Omental fat pad (tissue), 4 donors: ENCODE results near the gene HELZ2. TPM values are rescaled to one million over a fixed set of nuclear protein-coding genes. Genes with fewer than 3 reads are reported as not detected.

Experiments used
- ATAC-seq: fragments of 150-250 bp; one replicate; pipeline ENCODE4 v1.9.1; 2016; ENCODE audit warnings: mild to moderate bottlenecking, moderate library complexity; ENCODE audit not compliant: low FRiP score
- DNase-seq: peaks from one replicate; pipeline ENCODE4 v3.0.0-alpha.2; 2019; ENCODE audit warnings: low spot score
- total RNA-seq, 4 donors: library from RNA; depleted of rRNA; stranded (reverse); fragments of >200 nt; gene quantifications; one replicate each; pipeline ENCODE4 v1.1.0, GENCODE V29; 2016
- TF ChIP-seq, protein P1 (sequence below), 3 donors: fragments of 450-650 bp; IDR thresholded peaks; one replicate each; pipeline ENCODE4 v1.5.1; 2016 to 2017; ENCODE audit warnings: antibody characterized with exemption in 3 of 3, mild to moderate bottlenecking in 3 of 3, moderate library complexity in 2 of 3

Gene HELZ2
- total RNA-seq, 4 donors from 2014 or later, result 12.1 to 58.1 (median 31.8) TPM

GRCh38 chr20:63533871-63534393 lies 40.1 kb downstream of the HELZ2 start:
- ATAC-seq, result no peak
- no peak for DNase-seq
- TF ChIP-seq, protein P1, sequence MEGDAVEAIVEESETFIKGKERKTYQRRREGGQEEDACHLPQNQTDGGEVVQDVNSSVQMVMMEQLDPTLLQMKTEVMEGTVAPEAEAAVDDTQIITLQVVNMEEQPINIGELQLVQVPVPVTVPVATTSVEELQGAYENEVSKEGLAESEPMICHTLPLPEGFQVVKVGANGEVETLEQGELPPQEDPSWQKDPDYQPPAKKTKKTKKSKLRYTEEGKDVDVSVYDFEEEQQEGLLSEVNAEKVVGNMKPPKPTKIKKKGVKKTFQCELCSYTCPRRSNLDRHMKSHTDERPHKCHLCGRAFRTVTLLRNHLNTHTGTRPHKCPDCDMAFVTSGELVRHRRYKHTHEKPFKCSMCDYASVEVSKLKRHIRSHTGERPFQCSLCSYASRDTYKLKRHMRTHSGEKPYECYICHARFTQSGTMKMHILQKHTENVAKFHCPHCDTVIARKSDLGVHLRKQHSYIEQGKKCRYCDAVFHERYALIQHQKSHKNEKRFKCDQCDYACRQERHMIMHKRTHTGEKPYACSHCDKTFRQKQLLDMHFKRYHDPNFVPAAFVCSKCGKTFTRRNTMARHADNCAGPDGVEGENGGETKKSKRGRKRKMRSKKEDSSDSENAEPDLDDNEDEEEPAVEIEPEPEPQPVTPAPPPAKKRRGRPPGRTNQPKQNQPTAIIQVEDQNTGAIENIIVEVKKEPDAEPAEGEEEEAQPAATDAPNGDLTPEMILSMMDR (IDR thresholded peaks at IDR 0.05), result no peak

DNA sequence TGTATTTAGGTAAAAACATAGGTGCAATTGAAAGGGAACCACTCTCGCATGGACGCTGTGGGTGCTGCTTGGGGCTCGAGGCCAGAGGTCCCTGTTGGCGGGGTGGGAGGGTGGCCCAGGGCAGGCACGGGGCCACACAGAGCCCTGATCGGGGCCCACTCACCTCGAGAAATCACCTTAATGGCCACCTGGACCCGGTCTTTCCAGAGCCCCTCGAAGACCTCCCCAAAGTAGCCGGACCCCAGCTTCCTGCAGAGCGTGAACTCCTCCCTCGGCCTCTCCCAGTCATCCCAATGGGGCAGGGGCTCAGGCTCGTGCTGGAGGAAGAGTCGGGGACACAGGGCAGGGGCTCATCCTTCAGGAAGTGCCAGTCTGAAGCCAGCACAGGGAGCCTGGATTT lies 40.7 kb downstream of the HELZ2 start:
- ATAC-seq, result no peak
- TF ChIP-seq, protein P1 (IDR thresholded peaks at IDR 0.05), result no peak
- no peak for DNase-seq

DNA sequence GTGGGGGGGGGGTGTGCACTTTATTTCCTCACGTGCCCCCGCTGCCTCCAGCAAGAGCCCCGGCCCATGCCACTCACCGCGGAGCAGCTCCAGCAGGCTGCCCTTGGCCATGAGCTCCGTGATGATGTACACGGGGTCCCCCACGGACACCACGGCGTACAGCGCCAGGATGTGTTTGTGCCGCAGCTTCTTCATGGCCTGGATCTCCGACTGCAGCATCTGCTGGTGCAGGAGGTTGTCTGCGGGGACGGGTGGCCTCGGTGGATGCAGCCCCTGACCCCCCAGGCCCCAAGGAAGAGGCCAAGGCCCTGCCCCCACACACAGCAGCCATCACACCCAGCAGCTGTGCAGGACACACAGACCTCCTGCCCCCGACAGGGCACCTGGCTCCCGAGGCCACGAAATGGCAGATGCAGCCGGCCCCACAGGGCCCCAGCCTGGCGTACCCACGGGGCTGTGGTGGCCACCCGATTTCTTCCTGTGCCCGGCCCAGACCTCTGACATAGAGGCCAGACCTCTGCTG lies 41.5 kb downstream of the HELZ2 start:
- DNase-seq (no peak), ATAC-seq (no peak)
- TF ChIP-seq, protein P1 (IDR thresholded peaks at IDR 0.05), result no peak

GRCh38 chr20:63531686-63532448 lies 42.2 kb downstream of the HELZ2 start:
- TF ChIP-seq, protein P1 (IDR thresholded peaks at IDR 0.05), result no peak
- no peak for ATAC-seq
- no peak for DNase-seq

DNA sequence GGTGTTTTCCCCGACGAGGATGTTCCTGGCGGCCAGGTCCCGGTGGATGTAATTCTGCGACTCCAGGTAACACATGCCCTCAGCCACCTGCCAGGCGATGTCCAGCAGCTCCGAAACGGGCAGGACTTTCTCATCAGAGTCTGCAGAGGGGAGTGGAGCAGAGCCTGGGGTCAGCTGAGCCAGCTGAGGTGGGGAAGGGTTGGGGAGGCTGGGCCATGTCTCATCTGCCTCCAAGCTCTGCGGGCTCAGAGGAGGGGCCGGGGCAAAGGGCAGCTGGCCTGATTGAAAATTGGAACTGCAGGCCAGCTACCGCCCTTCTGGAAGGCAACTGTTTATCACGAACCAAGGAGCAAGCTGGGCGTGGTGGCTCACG lies 43.3 kb downstream of the HELZ2 start:
- no peak for ATAC-seq
- TF ChIP-seq, protein P1 (IDR thresholded peaks at IDR 0.05), result no peak

GRCh38 chr20:63529861-63530787 lies 43.9 kb downstream of the HELZ2 start:
- no peak for DNase-seq

More for the DNA sequence above, 43.3 kb downstream of the HELZ2 start:
- DNase-seq, result no peak

More at GRCh38 chr20:63529861-63530787, 43.9 kb downstream of the HELZ2 start:
- TF ChIP-seq, protein P1 (IDR thresholded peaks at IDR 0.05), result no peak
- no peak for ATAC-seq
